B cell (primary cell): ENCODE measurements around the gene ATAD2B.

Source experiments
- CTCF ChIP-seq: fragments of 200-600 bp; IDR thresholded peaks from one replicate; pipeline ENCODE4 v1.8.0; 2022; ENCODE audit warnings: antibody characterized with exemption, mild to moderate bottlenecking
- EZH2 ChIP-seq: IDR thresholded peaks from 2 replicates; pipeline ENCODE4 v1.6.1; 2012; ENCODE audit warnings: borderline replicate concordance, low read depth, mild to moderate bottlenecking, moderate library complexity, low read length; ENCODE audit not compliant: insufficient read depth, poor library complexity, severe bottlenecking

GRCh38 chr2:23844905-23845304 is 82.0 kb downstream of the ATAD2B start:
- TF ChIP-seq CTCF (no peak), EZH2 (no peak)
